ENCODE results near the gene WASHC4. TPM values are rescaled to one million over a fixed set of nuclear protein-coding genes. Genes with fewer than 3 reads are reported as not detected.

The WASHC4 gene
- total RNA-seq, 1 experiment from 2014 or later = 25.5 TPM

GRCh38 chr12:105206686-105207374 is 99.3 kb downstream of the WASHC4 start:
- ChIA-PET RAD21 (ENCODE audit: low non-redundant PET in 1 of 2, low total read pairs in 2 of 2, uncharacterized antibody in 2 of 2, unreplicated experiment in 2 of 2) (no interaction called here), CTCF (no interaction called here), POLR2A (no interaction called here)
- no peaks in the 10 kb centered on the region for H3K9me2 ChIP-seq (ENCODE audit: insufficient read depth)
- no peaks in the 10 kb centered on the region for H3K79me2 ChIP-seq (ENCODE audit: insufficient read depth, low read length)
- H3K4me1 ChIP-seq (ENCODE audit: control insufficient read depth in 1 of 2, insufficient read depth in 2 of 2, low read length in 2 of 2) = peaks cover 0 to 7% of the 10 kb centered on the region in 2 experiments; a peak in 1 of 4 replicates
- no peak overlapping the region for H3K27ac ChIP-seq (ENCODE audit: low read depth, low read length)
- H3K9ac ChIP-seq (ENCODE audit: low read length) = no peak overlapping the region
- H4K20me1 ChIP-seq (ENCODE audit: insufficient read depth) = no peaks in the 10 kb centered on the region
- no peaks in the 10 kb centered on the region for H3K27me3 ChIP-seq (ENCODE audit: insufficient read depth, low read length)
- DNase-seq (ENCODE audit: low read depth, low spot score) = no peak
- BruUV-seq (replicated peaks) = no TSS peak
- no peak overlapping the region for H3K4me3 ChIP-seq (replicated peaks in 1 of 2; ENCODE audit: low read depth in 1 of 2, low read length in 2 of 2)
- H3K36me3 ChIP-seq (ENCODE audit: control insufficient read depth in 1 of 2, insufficient read depth in 2 of 2, low read length in 2 of 2) = no peaks in the 10 kb centered on the region; a peak in 1 of 4 replicates
- H3K4me2 ChIP-seq (ENCODE audit: low read length) = no peak overlapping the region
- intact Hi-C loops (cut with micrococcal nuclease) = no loop called here
- H2AFZ ChIP-seq (ENCODE audit: low read depth, low read length, poor library complexity, severe bottlenecking) = no peak overlapping the region
- H3K9me3 ChIP-seq (ENCODE audit: control insufficient read depth in 1 of 2, insufficient read depth in 1 of 2, low read depth in 1 of 2, low read length in 2 of 2) = no peaks in the 10 kb centered on the region
- no peak for TF ChIP-seq SRF (IDR thresholded peaks at IDR 0.05; ENCODE audit: low read depth)
- TF ChIP-seq, protein P1, sequence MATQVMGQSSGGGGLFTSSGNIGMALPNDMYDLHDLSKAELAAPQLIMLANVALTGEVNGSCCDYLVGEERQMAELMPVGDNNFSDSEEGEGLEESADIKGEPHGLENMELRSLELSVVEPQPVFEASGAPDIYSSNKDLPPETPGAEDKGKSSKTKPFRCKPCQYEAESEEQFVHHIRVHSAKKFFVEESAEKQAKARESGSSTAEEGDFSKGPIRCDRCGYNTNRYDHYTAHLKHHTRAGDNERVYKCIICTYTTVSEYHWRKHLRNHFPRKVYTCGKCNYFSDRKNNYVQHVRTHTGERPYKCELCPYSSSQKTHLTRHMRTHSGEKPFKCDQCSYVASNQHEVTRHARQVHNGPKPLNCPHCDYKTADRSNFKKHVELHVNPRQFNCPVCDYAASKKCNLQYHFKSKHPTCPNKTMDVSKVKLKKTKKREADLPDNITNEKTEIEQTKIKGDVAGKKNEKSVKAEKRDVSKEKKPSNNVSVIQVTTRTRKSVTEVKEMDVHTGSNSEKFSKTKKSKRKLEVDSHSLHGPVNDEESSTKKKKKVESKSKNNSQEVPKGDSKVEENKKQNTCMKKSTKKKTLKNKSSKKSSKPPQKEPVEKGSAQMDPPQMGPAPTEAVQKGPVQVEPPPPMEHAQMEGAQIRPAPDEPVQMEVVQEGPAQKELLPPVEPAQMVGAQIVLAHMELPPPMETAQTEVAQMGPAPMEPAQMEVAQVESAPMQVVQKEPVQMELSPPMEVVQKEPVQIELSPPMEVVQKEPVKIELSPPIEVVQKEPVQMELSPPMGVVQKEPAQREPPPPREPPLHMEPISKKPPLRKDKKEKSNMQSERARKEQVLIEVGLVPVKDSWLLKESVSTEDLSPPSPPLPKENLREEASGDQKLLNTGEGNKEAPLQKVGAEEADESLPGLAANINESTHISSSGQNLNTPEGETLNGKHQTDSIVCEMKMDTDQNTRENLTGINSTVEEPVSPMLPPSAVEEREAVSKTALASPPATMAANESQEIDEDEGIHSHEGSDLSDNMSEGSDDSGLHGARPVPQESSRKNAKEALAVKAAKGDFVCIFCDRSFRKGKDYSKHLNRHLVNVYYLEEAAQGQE (IDR thresholded peaks at IDR 0.05; ENCODE audit: low read depth) = peak; percentile 12; the same call in 1 of the 2 replicates
- no peak for ATAC-seq

GRCh38 chr12:105209091-105209490 is 101.6 kb downstream of the WASHC4 start:
- Histone ChIP-seq H3K4me1 (ENCODE audit: control insufficient read depth in 1 of 2, insufficient read depth in 2 of 2, low read length in 2 of 2) (peaks cover 0 to 7% of the 10 kb centered on the region in 2 experiments; a peak in 2 of 4 replicates), H3K9me3 (ENCODE audit: control insufficient read depth in 1 of 2, insufficient read depth in 1 of 2, low read depth in 1 of 2, low read length in 2 of 2) (no peaks in the 10 kb centered on the region), H3K79me2 (ENCODE audit: insufficient read depth, low read length) (no peaks in the 10 kb centered on the region), H3K9ac (ENCODE audit: low read length) (no peak overlapping the region), H3K9me2 (ENCODE audit: insufficient read depth) (no peaks in the 10 kb centered on the region), H2AFZ (ENCODE audit: low read depth, low read length, poor library complexity, severe bottlenecking) (no peak overlapping the region), H3K4me2 (ENCODE audit: low read length) (no peak overlapping the region), H3K36me3 (ENCODE audit: control insufficient read depth in 1 of 2, insufficient read depth in 2 of 2, low read length in 2 of 2) (no peaks in the 10 kb centered on the region; a peak in 1 of 4 replicates), H4K20me1 (ENCODE audit: insufficient read depth) (no peaks in the 10 kb centered on the region), H3K27ac (ENCODE audit: low read depth, low read length) (no peak overlapping the region), H3K27me3 (ENCODE audit: insufficient read depth, low read length) (no peaks in the 10 kb centered on the region), H3K4me3 (replicated peaks in 1 of 2; ENCODE audit: low read depth in 1 of 2, low read length in 2 of 2) (no peak overlapping the region)
- intact Hi-C loops (cut with micrococcal nuclease) = no loop called here
- ChIA-PET POLR2A (no interaction called here), RAD21 (ENCODE audit: low non-redundant PET in 1 of 2, low total read pairs in 2 of 2, uncharacterized antibody in 2 of 2, unreplicated experiment in 2 of 2) (no interaction called here), CTCF (no interaction called here)
- no TSS peak for BruUV-seq (replicated peaks)
- ATAC-seq (no peak), DNase-seq (ENCODE audit: low read depth, low spot score) (no peak)
- no peak for TF ChIP-seq SIN3A (IDR thresholded peaks at IDR 0.05; ENCODE audit: low read depth)
- TF ChIP-seq JUND (IDR thresholded peaks at IDR 0.05) = no peak
- no peak for TF ChIP-seq CTCF (IDR thresholded peaks at IDR 0.05 in 2 of 3, conservative IDR thresholded peaks at IDR 0.05 in 1 of 3; ENCODE audit: borderline replicate concordance in 1 of 3, insufficient read depth in 1 of 3, low read depth in 2 of 3, low read length in 2 of 3)
- no peak for TF ChIP-seq RAD21 (IDR thresholded peaks at IDR 0.05; ENCODE audit: low read depth)
- TF ChIP-seq EGR1 (IDR thresholded peaks at IDR 0.05; ENCODE audit: low read depth) = no peak
- no peak for TF ChIP-seq CBX3 (IDR thresholded peaks at IDR 0.05; ENCODE audit: low read depth)
- TF ChIP-seq ZNF274 (IDR thresholded peaks at IDR 0.05; ENCODE audit: low read depth, low read length) = no peak
- TF ChIP-seq, protein P1 (IDR thresholded peaks at IDR 0.05; ENCODE audit: low read depth) = no peak
- TF ChIP-seq EZH2phosphoT487 (IDR thresholded peaks at IDR 0.05; ENCODE audit: borderline replicate concordance) = no peak

Data from HCT116 (cell line).